HG02870 (cell line): ENCODE results near the gene OMA1.
"Not testable (repeated sequence)": the region's sequence is repeated elsewhere in the genome, so short reads cannot be mapped to it uniquely, and the experiment has no call there.

ENCODE experiments used
- ATAC-seq: cut with Tn5 transposase; IDR thresholded peaks from one replicate; pipeline ENCODE4 v1.9.1; 2021; ENCODE audit warnings: mild to moderate bottlenecking, moderate library complexity; ENCODE audit not compliant: unreplicated experiment

Gene OMA1

DNA sequence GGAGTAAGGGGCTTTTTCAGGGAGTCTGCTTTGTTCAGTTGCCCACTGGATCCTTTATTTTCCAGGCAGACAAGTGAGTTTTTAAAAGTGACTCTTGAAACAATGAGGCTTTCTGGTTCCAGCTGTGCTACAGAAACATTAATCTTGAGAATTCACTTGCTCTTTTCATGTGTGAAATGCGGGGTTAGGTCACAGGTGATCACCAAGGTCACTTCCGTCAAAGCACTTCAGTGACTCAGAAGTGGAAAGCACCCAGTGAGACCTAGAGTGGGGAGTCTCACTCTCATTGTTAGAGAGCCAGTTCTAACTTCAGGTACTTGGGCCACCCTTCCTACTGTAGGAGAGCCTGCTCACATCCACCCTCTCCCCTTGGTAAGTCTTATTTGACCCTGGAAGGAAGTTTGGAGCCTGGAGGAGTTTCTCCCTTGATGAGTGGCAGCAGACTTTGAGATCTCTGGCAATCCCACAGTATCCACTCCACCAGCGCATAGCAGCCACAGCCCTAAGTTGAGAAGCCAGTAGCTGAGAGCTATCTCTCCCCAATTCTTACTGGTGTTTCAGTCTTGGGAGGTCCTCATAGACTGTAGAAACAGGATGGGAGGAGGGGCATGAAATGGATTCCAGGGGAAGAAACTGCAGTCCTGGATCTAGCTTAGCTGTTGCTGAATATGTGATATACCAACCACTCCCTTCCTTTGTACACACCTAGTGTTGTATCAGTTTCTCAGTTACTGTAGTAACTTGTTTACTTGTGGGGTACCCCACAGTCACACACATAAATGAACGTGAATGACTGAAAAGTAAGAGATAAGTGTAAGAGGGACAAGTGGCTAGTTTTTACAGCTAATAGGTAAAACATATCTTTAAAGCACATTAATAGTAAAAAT lies 27.4 kb upstream of the OMA1 start:
- peak; percentile 95 for ATAC-seq

DNA sequence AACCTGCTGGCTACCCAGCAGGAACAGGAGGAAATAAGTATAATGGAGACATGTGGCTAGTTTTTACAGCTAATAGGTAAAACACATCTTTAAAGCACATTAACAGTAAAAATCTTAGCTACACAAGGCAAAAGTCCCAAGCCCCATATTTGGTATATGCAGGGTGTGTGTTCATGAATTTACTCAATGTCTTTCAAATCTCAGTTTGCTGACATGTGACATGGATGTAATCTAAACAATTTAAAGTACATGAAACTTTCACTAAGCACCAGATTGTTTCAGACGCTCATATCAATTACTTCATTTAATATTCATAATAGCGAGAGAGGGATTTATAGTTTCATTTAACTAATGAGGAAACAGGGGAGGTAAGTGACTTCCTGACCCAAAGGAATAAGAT lies 26.6 kb upstream of the OMA1 start:
- peak; percentile 19 for ATAC-seq

DNA sequence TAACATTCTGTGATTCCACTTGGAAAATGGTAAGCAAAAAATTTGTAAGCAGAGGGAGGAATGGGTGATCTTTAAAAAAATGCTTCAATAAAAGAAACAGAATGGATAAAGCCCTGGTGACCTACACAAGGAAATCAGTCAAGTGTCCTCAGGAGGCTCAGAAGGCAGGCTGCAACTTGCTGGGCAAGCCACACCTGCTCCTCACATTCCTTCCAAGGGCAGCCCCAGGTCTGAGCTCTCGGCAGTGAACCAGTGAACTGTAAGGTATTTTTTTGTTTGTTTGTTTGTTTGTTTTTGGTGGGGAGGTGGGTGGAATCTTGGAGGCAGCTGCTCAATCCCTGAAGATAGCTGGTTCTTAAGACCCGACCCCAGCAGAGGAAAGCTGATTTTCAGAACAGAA lies 26.2 kb upstream of the OMA1 start:
- ATAC-seq, result no peak

DNA sequence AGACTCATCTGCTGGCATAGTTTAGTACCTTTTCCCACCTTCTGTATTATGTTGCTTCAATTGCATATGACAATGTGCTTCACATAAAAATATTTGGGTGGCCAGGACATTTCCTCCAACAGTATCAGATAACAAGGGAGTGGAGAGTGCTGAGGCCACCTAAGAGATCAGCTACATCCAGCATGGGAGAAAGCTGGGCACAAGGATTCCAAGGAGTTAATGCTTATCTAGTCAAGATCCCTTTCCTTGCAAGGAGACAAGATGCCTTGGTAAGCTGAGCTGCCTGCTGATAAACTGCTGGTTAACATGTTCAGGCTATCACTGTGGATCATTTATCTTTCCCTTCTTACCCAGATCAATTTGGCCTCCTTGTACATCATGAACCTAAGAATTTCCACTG lies 25.1 kb upstream of the OMA1 start:
- ATAC-seq, result no peak

DNA sequence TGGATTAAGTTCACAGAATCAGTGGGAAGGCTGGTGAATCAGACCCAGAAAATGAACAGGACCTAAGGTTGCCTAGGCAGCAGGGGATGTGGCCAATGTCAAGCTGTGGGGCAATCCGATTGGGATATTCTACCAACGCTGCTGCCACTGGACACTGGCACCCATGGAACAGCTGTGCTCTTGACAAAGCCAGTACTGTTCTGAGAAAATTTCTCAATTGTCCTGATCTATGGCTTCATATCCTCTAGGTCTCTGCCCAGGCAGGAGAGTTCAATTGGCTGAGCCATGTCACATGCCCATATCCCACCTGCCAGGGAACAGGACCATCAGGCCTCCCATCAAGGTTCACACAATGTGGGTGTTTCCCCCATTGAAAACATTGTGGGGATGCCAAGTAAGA lies 24.3 kb upstream of the OMA1 start:
- no peak for ATAC-seq

DNA sequence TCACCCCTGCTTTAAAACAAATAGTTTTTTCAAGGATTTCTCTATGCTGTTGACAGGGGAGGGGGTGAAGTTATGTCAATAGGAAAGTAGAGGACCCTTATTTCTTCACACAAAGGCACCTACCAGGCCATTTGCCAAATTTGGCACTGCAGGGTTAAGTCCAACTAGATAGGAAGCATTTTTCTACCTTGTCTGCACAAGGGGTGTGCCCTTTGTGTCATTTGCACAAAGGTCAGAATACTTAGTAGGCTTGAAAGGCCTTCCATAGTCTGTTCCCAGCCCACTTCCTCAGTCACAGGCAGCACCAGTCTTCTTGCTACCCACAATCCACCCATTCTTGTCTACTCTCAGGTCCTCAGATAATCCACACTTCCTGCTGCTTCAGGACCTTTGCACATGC lies 23.6 kb upstream of the OMA1 start:
- no peak for ATAC-seq

DNA sequence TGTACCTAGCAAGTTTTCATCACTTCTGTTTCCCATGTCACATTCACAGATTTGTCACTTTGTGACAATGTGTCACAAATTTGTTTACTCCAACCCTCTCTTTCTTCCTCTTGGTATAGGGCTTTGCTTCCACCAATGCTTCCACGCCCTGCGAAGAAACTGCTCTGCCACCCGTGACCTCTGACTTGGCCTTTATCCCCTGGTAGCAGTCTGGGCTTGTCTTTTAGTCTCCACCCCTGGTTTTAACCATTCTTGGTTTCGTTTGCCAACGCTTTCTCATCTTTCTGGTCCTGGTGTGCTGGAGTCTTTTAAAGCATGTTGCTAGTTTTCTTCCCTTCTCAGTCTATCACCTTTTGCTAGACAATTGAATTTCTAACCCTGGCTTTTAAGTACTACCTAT lies 22.4 kb upstream of the OMA1 start:
- ATAC-seq, result no peak

DNA sequence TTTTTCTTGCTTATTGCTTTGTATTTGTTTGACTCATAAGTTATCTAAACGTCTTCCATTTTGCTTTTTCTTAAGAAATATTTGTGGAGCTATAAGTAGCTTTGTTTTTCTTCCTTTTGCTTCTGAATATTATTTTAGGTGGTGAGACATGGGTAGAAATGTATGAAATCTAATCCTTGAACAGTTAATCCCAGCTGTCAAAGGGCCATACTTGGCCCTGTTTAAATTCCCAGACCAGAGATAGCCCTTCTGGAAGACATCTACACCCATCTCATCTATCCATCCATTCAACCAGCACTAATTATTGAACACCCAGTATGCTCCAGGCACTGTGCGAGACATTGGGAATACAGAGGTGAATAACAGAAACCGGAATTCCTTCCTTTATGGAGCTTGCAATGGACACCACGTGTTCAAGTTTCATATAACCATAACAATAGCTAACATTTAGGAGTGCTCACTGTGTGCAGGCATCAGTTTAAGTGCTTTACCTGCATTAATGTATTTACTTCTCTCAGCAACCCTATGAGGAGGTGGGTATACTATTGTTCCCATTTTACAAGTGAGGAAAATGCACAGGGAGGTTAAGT lies 21.8 kb upstream of the OMA1 start:
- no peak for ATAC-seq

DNA sequence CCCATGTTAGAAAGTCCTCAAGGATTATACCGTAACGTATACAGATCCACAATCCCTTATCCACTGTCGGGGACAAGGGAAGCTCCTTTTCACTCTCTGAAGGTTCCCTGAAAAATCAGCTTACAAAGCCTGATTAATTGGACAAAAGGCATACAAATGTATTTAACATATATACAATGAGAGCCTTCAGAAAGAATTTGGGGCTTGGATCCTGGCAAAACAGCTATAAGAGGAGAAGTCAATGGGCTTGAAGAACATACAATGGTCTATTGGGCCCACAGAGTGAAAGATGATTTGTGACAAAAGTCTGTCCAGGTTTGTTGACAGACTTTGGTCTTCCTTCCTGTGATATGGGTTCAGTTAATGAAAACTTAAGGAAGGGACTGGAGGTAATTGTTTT lies 19.8 kb upstream of the OMA1 start:
- no peak for ATAC-seq

DNA sequence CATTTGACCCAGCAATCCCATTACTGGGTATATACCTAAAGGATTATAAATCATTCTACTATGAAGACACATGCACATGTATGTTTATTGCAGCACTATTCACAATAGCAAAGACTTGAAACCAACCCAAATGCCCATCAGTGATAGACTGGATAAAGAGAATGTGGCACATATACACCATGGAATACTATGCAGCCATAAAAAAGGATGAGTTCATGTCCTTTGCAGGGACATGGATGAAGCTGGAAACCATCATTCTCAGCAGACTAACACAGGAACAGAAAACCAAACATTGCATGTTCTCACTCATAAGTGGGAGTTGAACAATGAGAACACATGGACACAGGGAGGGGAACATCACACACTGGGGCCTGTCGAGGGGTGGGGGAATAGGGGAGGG lies 17.2 kb upstream of the OMA1 start:
- ATAC-seq, result not testable (repeated sequence)

DNA sequence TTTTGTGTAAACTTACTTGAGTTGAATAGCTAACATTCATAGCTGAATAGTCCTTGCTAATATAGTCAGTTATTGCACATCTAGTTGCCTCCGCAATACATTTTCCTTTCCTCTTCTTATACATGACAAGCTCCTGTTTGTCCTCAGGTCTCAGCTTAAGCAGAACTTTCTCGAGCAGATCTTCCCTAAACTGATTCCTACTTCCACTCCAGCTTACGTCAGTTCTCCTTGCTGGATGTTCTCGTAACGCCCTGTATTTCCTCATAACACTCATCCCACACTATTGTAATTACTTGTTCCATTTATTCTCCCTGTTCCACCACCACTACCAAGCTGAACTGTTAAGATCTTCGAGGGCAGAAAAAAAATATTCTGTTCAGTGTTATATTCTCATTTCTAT lies 15.1 kb upstream of the OMA1 start:
- no peak for ATAC-seq

DNA sequence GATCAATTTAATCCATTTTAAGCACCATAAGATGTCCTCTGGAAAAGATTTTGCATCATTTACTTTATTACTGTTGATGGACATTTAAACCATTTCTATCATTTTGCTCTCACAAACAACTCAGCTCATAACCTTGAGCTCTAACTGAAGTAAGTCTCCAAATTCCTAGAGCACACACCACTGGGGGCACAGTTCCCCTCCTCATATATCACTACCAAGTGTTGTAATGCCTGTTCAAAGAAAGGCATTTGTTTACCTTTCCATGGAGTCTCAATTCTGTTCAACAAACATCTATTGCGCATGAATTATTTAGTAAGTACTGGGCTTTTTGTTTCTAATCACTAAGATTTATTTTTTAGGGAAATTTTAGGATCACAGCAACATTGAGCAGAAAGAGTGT lies 8.9 kb upstream of the OMA1 start:
- no peak for ATAC-seq

DNA sequence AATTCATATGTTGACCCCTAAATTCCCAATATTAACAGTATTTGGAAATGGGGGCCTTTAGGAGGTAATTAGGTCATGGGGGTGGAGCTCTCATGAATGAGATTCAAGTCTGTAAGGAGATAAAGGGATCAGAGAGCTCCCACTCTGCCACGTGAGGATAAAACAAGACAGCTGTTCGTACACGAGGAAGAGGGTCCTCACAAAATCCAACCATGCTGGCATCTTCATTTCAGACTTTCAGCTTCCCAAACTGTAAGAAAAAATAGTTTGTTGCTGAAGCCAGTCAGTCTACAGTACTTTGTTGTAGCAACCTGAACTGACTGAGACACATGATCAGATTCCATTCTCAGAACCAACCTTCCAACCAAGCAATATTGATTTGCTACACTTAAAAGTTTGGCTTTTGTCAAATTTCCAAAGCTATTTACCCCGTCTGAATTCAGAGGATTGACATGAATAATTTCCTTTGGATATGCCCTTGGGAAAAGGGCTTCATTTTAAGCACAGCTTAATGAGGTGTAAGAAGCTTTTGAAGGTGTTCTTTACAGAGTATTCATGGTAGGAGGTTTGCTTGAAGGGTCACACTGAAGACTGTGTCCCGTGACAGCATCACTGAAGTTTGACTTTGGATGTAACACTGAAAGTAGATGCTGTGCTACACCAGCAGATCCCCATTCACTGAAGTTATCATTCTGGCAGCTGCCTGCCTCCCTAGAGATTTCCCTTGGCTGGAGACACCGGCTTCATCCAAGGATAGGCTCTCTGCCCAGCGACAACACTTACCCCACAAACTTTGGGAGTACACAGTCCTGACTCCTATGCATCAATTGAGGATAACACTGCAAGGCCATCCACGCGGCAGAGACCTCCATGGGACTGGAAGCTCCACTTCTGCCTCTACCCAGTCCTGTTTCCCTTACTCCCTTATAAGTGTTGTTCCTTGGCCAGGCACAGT lies 4.9 kb upstream of the OMA1 start:
- no peak for ATAC-seq

DNA sequence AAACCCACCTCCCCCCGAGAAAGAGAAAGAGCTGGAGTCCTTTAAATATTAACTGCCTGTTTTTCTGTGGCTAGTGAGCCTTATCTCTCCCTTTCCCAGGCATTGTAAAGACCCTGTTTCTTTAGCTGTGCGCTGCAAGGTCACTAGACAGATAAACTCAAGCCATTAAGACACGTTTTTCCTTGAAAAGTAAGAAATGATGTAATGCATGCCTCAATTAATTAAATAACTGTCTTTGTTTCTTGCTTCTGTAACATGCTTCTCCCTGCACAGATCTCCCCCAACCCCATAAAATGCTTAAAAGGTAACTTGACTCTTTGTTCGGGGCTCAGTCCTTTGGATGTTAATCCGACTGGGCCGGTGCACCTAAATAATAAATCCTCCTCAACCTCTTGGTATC lies 2.8 kb upstream of the OMA1 start:
- not testable (repeated sequence) for ATAC-seq

DNA sequence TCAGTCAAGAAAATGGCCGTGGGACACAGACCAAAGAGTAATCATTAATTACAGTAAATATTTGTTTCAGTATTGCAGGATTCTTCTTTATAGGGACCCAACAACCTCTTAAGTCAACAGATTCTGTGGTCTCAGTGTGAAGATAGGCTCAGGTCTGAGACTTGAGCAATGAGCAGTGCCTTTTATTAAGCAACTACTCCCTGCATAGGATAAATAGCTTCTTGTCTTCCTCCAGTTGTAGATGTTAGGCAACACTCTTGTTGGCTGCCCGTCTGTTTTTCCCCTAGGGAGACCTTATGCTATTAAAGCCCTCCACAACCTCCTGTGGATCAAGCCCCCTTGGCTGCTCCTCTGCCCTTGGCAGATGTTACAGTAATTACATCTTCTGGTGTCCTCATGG lies 1.8 kb upstream of the OMA1 start:
- no peak for ATAC-seq

DNA sequence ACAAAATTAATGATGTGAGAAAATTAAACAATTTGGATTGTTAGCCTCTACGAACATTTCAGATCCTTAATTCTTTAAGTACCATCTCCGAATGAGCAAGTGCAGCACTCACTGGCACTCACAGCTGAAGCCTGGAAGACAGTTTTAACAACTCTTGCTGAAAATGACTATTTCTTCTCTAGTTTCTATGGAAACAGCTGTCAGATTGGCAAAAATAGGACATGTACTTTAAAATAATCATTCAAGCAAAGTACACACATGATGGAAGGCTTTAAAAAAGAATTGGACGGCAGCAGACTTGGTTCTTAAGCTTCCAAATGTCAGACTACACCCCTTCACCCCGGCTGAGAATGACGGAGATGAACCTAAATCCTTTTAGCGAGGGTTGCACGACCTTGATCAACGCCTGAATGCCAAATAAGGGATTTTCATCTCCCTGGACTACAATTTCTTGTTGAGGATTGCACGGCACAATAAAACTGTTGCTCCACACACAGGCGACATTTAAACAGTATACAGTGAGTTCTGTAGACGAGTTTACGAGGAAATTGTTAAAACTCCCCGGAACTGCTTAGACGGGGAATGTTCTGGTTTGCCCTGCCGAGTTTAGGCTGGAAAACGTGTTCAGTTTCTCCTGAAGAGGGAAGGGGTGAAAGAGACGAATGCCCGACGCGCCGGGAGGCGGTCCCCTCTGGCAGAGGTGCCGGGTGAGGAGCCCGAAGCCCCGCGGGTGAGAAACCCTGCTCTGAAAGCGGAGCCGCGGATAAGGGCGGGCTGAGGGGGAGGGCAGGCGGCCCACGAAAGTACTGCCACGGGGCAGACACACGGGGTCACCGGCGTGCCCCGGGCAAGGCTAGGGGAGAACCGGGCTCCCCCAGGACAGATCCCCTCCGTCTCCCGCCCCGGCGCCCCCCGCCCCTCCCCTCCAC lies 671 bp downstream of the OMA1 start:
- peak; percentile 42 for ATAC-seq

DNA sequence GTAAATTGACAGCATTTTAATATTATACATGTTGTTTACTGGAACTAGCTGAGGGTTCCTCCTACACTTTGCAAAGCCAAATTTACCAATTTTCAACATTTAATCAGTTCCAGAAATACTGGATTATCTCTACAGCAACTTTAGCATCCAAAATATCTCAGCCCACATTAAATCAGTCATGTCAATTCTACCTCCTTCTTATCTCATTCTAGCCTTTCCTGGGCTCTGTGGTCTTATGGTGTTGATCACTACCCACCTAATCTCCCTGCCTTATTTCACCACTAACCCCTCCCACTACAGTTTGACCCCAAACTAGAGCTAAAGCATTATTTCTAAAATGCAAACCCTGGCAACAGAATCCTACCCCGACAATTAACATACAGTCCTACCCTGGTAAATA lies 3.3 kb downstream of the OMA1 start:
- ATAC-seq, result no peak

DNA sequence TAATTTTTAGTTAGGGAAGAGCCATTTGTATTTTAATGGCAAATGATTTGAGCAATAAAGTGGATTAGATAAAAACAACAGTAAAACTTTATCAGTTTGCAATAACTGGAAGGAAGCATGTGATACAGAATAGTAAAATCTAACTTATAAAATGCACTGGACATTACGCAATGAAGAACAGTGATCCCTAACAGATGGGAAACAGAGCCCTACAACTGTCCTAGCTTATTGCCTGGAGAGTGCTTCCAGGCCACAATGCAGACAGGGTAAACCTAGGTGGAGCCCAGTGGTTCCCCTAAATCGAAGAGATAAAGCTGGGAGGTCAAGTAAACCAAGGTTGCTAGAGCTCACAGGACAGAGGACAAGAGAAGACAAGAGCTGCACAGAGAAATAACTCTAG lies 7.0 kb downstream of the OMA1 start:
- no peak for ATAC-seq

DNA sequence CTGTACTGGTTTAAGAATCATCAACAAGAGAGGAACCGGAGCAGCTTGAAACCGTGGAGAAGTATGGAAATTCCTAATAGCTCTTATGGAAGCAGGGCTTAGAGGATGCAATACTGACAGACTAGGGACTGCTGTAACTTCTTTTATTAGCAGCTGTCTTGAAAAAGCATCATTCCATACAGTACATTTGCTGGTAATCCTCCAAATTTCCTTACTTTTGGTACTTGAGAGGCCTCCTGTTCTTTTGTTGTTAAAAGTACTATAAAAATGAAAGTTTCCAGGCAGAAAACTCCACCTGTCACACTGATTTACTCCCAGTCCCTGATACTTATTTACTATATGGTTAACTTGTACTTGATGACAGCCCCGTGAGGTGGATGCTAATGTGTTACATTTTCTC lies 7.7 kb downstream of the OMA1 start:
- ATAC-seq, result no peak

DNA sequence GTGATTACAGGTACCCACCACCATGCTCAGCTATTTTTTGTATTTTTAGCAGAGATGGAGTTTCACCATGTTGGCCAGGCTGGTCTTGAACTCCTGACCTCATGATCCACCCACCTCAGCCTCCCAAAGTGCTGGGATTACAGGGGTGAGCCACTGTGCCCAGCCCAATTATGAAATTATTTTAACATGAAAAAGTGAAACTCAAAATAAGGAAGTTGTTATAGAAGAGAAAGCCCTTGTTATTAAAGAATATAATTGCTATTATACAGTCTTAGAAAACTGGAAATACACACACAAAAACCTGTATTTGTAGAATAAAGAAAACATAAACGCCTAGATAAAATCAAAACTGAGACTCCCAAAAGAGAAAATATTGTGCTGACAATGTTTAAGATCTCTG lies 14.7 kb downstream of the OMA1 start:
- ATAC-seq, result not testable (repeated sequence)

DNA sequence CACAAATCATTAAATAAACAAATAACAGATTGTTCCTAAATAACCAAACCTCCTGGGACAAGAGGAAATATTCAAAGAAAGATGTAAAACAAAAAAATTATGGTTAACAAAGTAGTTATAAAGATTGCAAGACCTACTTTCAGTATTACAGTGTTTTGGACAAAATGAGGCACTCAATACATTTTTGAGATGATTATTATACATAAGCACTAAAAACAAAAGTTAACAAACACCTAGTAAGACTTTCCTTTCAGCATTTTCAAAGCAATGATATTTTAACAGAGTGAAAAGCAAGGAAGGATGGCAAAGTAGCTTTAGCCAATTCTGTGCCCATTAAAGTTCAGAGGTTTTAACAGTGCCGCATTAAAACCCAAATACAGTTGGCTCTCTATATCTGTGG lies 17.2 kb downstream of the OMA1 start:
- ATAC-seq, result no peak
